GM18508 (cell line): Measurements from ENCODE around the gene AP4S1.

Experiments
- ATAC-seq: cut with Tn5 transposase; IDR thresholded peaks from one replicate; pipeline ENCODE4 v1.9.1; 2021; ENCODE audit warnings: moderate number of reproducible peaks; ENCODE audit not compliant: insufficient read depth, unreplicated experiment

Gene AP4S1

DNA sequence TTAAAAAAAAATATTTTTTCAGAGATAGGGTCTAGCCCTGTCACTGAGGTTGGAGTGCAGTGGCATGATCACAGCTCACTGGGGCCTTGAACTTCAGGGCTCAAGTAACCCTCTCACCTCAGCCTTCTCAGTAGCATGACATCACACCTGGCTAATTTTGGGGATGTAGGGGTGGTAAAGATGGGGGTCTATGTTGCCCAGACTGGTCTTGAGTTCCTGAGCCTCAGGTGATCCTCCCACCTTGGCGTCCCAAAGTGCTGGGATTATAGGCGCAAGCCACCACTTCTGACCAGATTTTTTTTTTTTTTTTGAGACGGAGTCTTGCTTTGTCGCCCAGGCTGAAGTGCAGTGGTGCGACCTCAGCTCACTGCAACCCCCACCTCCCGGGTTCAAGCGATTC lies 101.2 kb downstream of the AP4S1 start:
- no peak for ATAC-seq

- peak; percentile 80 for ATAC-seq
These were observed 102.2 kb downstream of the AP4S1 start for GRCh38 chr14:31127690-31128089.

GRCh38 chr14:31128601-31129526 lies 103.4 kb downstream of the AP4S1 start:
- ATAC-seq, result no peak

- no peak for ATAC-seq
These were observed 107.7 kb downstream of the AP4S1 start for GRCh38 chr14:31133133-31133532.

DNA sequence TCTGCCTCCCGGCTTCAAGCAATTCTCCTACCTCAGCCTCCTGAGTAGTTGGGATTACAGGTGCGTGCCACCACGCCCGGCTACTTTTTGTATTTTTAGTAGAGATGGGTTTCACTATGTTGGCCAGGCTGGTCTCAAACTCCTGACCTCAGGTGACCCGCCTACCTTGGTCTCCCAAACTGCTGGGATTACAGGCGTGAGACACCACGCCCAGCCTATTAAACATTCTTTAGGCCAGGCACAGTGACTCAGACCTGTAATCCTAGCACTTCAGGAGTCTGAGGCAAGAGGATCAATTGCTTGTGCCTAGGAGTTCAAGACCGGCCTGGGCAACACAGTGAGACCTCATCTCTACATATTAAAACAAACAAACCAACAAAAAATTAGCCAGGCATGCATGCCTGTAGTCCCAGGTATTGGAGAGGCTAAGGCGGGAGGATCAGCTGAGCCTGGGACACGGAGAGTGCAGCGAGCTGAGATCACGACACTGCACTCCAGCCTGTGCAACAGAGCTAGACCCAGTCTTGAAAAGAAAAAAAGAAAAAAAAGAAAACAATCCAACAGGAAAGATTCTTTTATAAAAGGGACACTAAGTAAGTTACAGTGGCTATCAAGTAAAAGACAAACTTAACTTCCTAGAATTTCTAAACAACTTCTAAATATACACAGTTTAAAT lies 111.9 kb downstream of the AP4S1 start:
- no peak for ATAC-seq

- ATAC-seq, result no peak
These were observed 112.9 kb downstream of the AP4S1 start for GRCh38 chr14:31138301-31138700.

DNA sequence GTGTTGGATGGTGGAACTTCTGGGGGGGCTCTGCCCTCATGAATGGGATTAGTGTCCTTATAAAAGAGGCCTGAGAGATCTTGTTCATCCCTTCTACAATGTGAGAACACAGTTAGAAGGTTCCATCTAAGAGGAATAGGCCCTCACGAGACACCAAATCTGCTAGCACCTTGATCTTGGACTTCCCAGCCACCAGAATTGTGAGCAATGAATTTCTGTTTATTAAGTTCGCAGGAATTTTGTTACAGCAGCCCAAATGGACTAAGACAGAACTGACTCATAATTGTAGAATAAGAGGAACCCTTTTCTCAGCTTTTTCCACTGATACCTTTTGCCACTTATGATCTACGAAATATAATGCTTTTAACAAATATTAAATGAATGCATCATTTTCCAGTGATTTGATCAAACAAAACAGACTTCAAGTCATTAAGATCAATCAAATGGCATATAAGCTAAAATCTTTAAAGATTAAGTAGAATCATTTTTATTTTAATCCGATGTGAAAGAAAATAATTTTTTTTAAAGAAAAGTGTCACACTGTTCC lies 113.9 kb downstream of the AP4S1 start:
- ATAC-seq, result no peak

GRCh38 chr14:31142455-31143087 lies 117.1 kb downstream of the AP4S1 start:
- ATAC-seq, result no peak
